ENCODE results near the gene PTGES.

DNA sequence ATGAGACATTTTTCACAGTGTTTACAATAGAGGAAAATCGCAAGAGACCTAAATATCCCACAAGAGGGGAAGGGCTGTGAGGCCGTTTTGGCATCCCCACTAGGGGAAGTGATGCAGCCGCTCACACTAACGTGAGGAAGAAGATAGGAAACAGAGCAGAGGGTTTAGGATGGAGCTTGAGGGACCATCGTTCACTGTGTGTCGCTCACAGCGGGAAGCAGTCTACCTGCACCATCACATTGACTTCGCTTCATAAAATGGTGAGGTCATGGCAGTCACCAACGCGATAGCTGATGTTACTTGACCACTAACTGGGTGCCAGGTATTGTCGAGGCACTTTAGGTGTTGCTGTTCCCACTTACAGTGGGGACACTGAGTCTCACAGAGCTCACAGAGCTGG is 51.8 kb downstream of the PTGES start:
- TF ChIP-seq, protein P1, sequence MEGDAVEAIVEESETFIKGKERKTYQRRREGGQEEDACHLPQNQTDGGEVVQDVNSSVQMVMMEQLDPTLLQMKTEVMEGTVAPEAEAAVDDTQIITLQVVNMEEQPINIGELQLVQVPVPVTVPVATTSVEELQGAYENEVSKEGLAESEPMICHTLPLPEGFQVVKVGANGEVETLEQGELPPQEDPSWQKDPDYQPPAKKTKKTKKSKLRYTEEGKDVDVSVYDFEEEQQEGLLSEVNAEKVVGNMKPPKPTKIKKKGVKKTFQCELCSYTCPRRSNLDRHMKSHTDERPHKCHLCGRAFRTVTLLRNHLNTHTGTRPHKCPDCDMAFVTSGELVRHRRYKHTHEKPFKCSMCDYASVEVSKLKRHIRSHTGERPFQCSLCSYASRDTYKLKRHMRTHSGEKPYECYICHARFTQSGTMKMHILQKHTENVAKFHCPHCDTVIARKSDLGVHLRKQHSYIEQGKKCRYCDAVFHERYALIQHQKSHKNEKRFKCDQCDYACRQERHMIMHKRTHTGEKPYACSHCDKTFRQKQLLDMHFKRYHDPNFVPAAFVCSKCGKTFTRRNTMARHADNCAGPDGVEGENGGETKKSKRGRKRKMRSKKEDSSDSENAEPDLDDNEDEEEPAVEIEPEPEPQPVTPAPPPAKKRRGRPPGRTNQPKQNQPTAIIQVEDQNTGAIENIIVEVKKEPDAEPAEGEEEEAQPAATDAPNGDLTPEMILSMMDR (IDR thresholded peaks at IDR 0.05) = no peak
- no peak for TF ChIP-seq POLR2A (IDR thresholded peaks at IDR 0.05)

Data from testis (tissue), 2 donors.